Sciatic nerve (tissue), 2 donors: ENCODE measurements around the gene SREBF1. TPM values are rescaled to one million over a fixed set of nuclear protein-coding genes. Genes with fewer than 3 reads are reported as not detected.

Experiments used
- ATAC-seq: fragments of 200-7000 bp; cut with Tn5 transposase; one replicate; pipeline ENCODE4 v1.9.1; 2020; ENCODE audit warnings: mild to moderate bottlenecking, moderate library complexity
- DNase-seq: peaks from one replicate; pipeline ENCODE4 v3.0.0-alpha.2; 2020; ENCODE audit warnings: low spot score
- intact Hi-C: fragments of 100-400 bp; cut with DNase I; formaldehyde crosslinking; loops from one replicate; pipeline ENCODE4 v1.14.2; 2022
- total RNA-seq: library from RNA; stranded (reverse); fragmentation: NEBNext Ultra II Directional; extraction: Animal tissue kit (Norgen Biotek cat#: 25700); gene quantifications from one replicate; pipeline ENCODE4 v1.2.1, GENCODE V29; 2021
- donor health status: DM: no; HTN: no; CAD: no.
- donor health status: DM: no; HTN: no; CAD: no.

The SREBF1 gene
- total RNA-seq, 1 donor from 2014 or later, result 257 TPM

- DNase-seq (no peak), ATAC-seq (no peak)
- intact Hi-C loops, result no loop called here
Observed at GRCh38 chr17:17865035-17865434, 28.2 kb upstream of the SREBF1 start.

GRCh38 chr17:17860766-17861107 is 24.0 kb upstream of the SREBF1 start:
- DNase-seq (no peak), ATAC-seq (no peak)
- intact Hi-C loops, result loop anchor here (5.0 kb wide), 1 partner anchor 178 kb away; the partner anchor contains the start of gene RAI1

- DNase-seq (peak; percentile 85), ATAC-seq (peak; percentile 92)
- intact Hi-C loops, result loop anchor here (5.0 to 10.0 kb wide), 2 partner anchors 75 to 178 kb away; partner anchors contain the start of gene RAI1
Observed at GRCh38 chr17:17859909-17860765, 23.4 kb upstream of the SREBF1 start.

- intact Hi-C loops, result loop anchor here (2.0 to 10.0 kb wide), 2 partner anchors 41 to 73 kb away; no protein-coding TSS in a partner anchor
- DNase-seq (no peak), ATAC-seq (no peak)
Observed at GRCh38 chr17:17857496-17857895, 20.7 kb upstream of the SREBF1 start.

- intact Hi-C loops, result loop anchor here (2.0 to 10.0 kb wide), 2 partner anchors 40 to 72 kb away; no protein-coding TSS in a partner anchor
- peak; percentile 39 for ATAC-seq
- no peak for DNase-seq
Observed at GRCh38 chr17:17856386-17856785, 19.6 kb upstream of the SREBF1 start.

- ATAC-seq (peak; percentile 1), DNase-seq (no peak)
- intact Hi-C loops, result loop anchor here (2.0 to 10.0 kb wide), 2 partner anchors 39 to 71 kb away; no protein-coding TSS in a partner anchor
Observed at GRCh38 chr17:17855976-17856375, 19.2 kb upstream of the SREBF1 start.

- intact Hi-C loops, result loop anchor here (5.0 to 10.0 kb wide), 2 partner anchors 69 to 157 kb away; no protein-coding TSS in a partner anchor
- DNase-seq, result no peak
- ATAC-seq, result no peak
Observed at GRCh38 chr17:17853811-17854447, 17.1 kb upstream of the SREBF1 start.

- no peak for ATAC-seq
- no peak for DNase-seq
- intact Hi-C loops, result loop anchor here (5.0 to 10.0 kb wide), 2 partner anchors 68 to 156 kb away; no protein-coding TSS in a partner anchor
Observed at GRCh38 chr17:17852930-17853329, 16.1 kb upstream of the SREBF1 start.

- intact Hi-C loops, result loop anchor here (5.0 to 10.0 kb wide), 2 partner anchors 67 to 154 kb away; no protein-coding TSS in a partner anchor
- ATAC-seq (no peak), DNase-seq (no peak)
Observed at GRCh38 chr17:17851103-17852002, 14.6 kb upstream of the SREBF1 start.

- intact Hi-C loops, result loop anchor here (5.0 to 10.0 kb wide), 2 partner anchors 65 to 153 kb away; no protein-coding TSS in a partner anchor
- DNase-seq, result no peak
- ATAC-seq, result peak; percentile 76
Observed at GRCh38 chr17:17849845-17850373, 13.1 kb upstream of the SREBF1 start.

GRCh38 chr17:17849147-17849820 is 12.5 kb upstream of the SREBF1 start:
- ATAC-seq (peak; percentile 74), DNase-seq (peak; percentile 84)
- intact Hi-C loops, result no loop called here

GRCh38 chr17:17848311-17849082 is 11.7 kb upstream of the SREBF1 start:
- ATAC-seq (no peak), DNase-seq (no peak)
- intact Hi-C loops, result no loop called here

- intact Hi-C loops, result no loop called here
- no peak for DNase-seq
- no peak for ATAC-seq
Observed at GRCh38 chr17:17847726-17848125, 10.9 kb upstream of the SREBF1 start.

- intact Hi-C loops, result no loop called here
- DNase-seq (no peak), ATAC-seq (no peak)
Observed at GRCh38 chr17:17847118-17847689, 10.4 kb upstream of the SREBF1 start.

GRCh38 chr17:17846645-17847044 is 9.9 kb upstream of the SREBF1 start:
- ATAC-seq (no peak), DNase-seq (no peak)
- intact Hi-C loops, result no loop called here

GRCh38 chr17:17846003-17846402 is 9.2 kb upstream of the SREBF1 start:
- intact Hi-C loops, result no loop called here
- no peak for ATAC-seq
- DNase-seq, result no peak
